T-helper 1 cell treated with Interleukin-12 subunit alpha and Interleukin-12 subunit beta and Interleukin-4 antibody, amounts not matched to agents 30 μg/mL and 1 μg/mL, for 36 hours (primary cell): ENCODE measurements around the gene PLXNB1.
"Not testable (repeated sequence)": the region's sequence is repeated elsewhere in the genome, so short reads cannot be mapped to it uniquely, and the experiment has no call there.

Experiments
- H3K27ac Mint-ChIP-seq: one replicate; pipeline ENCODE4 v1.8.0; 2021; ENCODE audit warnings: mild to moderate bottlenecking, mixed read lengths
- H3K27me3 Mint-ChIP-seq: one replicate; pipeline ENCODE4 v1.8.0; 2021; ENCODE audit warnings: low read depth, mixed read lengths
- H3K36me3 Mint-ChIP-seq: one replicate; pipeline ENCODE4 v1.8.0; 2021; ENCODE audit warnings: low read depth, mixed read lengths
- H3K4me1 Mint-ChIP-seq: one replicate; pipeline ENCODE4 v1.8.0; 2021; ENCODE audit warnings: low read depth, mixed read lengths
- H3K4me3 Mint-ChIP-seq: one replicate; pipeline ENCODE4 v1.8.0; 2021; ENCODE audit warnings: mild to moderate bottlenecking, moderate library complexity, mixed read lengths
- H3K9me3 Mint-ChIP-seq: one replicate; pipeline ENCODE4 v1.8.0; 2021; ENCODE audit warnings: mixed read lengths

The PLXNB1 gene

GRCh38 chr3:48403533-48404439 lies 26.1 kb downstream of the PLXNB1 start:
- H3K4me3 Mint-ChIP-seq, result no peak overlapping the region
- no peaks in the 10 kb centered on the region for H3K27me3 Mint-ChIP-seq
- H3K9me3 Mint-ChIP-seq, result no peaks in the 10 kb centered on the region
- no peaks in the 10 kb centered on the region for H3K36me3 Mint-ChIP-seq
- no peak overlapping the region for H3K27ac Mint-ChIP-seq
- H3K4me1 Mint-ChIP-seq, result peaks cover 2% of the 10 kb centered on the region

GRCh38 chr3:48402907-48403306 lies 27.0 kb downstream of the PLXNB1 start:
- Mint-ChIP-seq H3K4me3 (no peak overlapping the region), H3K36me3 (no peaks in the 10 kb centered on the region), H3K9me3 (no peaks in the 10 kb centered on the region), H3K27ac (no peak overlapping the region), H3K27me3 (no peaks in the 10 kb centered on the region), H3K4me1 (peaks cover 2% of the 10 kb centered on the region)

GRCh38 chr3:48402281-48402732 lies 27.6 kb downstream of the PLXNB1 start:
- H3K27ac Mint-ChIP-seq, result no peak overlapping the region
- no peak overlapping the region for H3K4me3 Mint-ChIP-seq
- H3K9me3 Mint-ChIP-seq, result no peaks in the 10 kb centered on the region
- H3K27me3 Mint-ChIP-seq, result no peaks in the 10 kb centered on the region
- H3K36me3 Mint-ChIP-seq, result no peaks in the 10 kb centered on the region
- peaks cover 2% of the 10 kb centered on the region for H3K4me1 Mint-ChIP-seq

GRCh38 chr3:48401434-48401901 lies 28.4 kb downstream of the PLXNB1 start:
- H3K27ac Mint-ChIP-seq, H3K4me3 Mint-ChIP-seq, H3K36me3 Mint-ChIP-seq, H3K4me1 Mint-ChIP-seq, H3K9me3 Mint-ChIP-seq, H3K27me3 Mint-ChIP-seq: not testable (repeated sequence)

GRCh38 chr3:48400824-48401433 lies 29.0 kb downstream of the PLXNB1 start:
- Mint-ChIP-seq H3K9me3 (no peaks in the 10 kb centered on the region), H3K27me3 (peaks cover under 1% of the 10 kb centered on the region), H3K4me1 (peaks cover 2% of the 10 kb centered on the region), H3K36me3 (no peaks in the 10 kb centered on the region), H3K27ac (no peak overlapping the region), H3K4me3 (no peak overlapping the region)

- H3K36me3 Mint-ChIP-seq, result no peaks in the 10 kb centered on the region
- H3K4me3 Mint-ChIP-seq, result no peak overlapping the region
- H3K9me3 Mint-ChIP-seq, result no peaks in the 10 kb centered on the region
- peaks cover 7% of the 10 kb centered on the region for H3K27me3 Mint-ChIP-seq
- no peak overlapping the region for H3K27ac Mint-ChIP-seq
- peaks cover 2% of the 10 kb centered on the region for H3K4me1 Mint-ChIP-seq
Observed at GRCh38 chr3:48399387-48400172, 30.3 kb downstream of the PLXNB1 start.

- Mint-ChIP-seq H3K4me3 (no peak overlapping the region), H3K4me1 (peaks cover 2% of the 10 kb centered on the region), H3K9me3 (no peaks in the 10 kb centered on the region), H3K27me3 (peaks cover 7% of the 10 kb centered on the region), H3K27ac (no peak overlapping the region), H3K36me3 (no peaks in the 10 kb centered on the region)
Observed at GRCh38 chr3:48398701-48399386, 31.0 kb downstream of the PLXNB1 start.

- H3K27me3 Mint-ChIP-seq, result peaks cover 7% of the 10 kb centered on the region
- H3K9me3 Mint-ChIP-seq, result no peaks in the 10 kb centered on the region
- peaks cover 2% of the 10 kb centered on the region for H3K4me1 Mint-ChIP-seq
- H3K4me3 Mint-ChIP-seq, result no peak overlapping the region
- H3K27ac Mint-ChIP-seq, result no peak overlapping the region
- H3K36me3 Mint-ChIP-seq, result no peaks in the 10 kb centered on the region
Observed at GRCh38 chr3:48397767-48398681, 31.9 kb downstream of the PLXNB1 start.

GRCh38 chr3:48395714-48396113 lies 34.2 kb downstream of the PLXNB1 start:
- Mint-ChIP-seq H3K27me3 (peaks cover 16% of the 10 kb centered on the region), H3K4me3 (no peak overlapping the region), H3K4me1 (no peaks in the 10 kb centered on the region), H3K36me3 (no peaks in the 10 kb centered on the region), H3K27ac (no peak overlapping the region), H3K9me3 (no peaks in the 10 kb centered on the region)

GRCh38 chr3:48394391-48394790 lies 35.5 kb downstream of the PLXNB1 start:
- no peaks in the 10 kb centered on the region for H3K36me3 Mint-ChIP-seq
- H3K4me3 Mint-ChIP-seq, result no peak overlapping the region
- no peak overlapping the region for H3K27ac Mint-ChIP-seq
- H3K9me3 Mint-ChIP-seq, result no peaks in the 10 kb centered on the region
- peaks cover 16% of the 10 kb centered on the region for H3K27me3 Mint-ChIP-seq
- no peaks in the 10 kb centered on the region for H3K4me1 Mint-ChIP-seq

GRCh38 chr3:48388966-48389365 lies 40.9 kb downstream of the PLXNB1 start:
- no peaks in the 10 kb centered on the region for H3K4me1 Mint-ChIP-seq
- H3K27ac Mint-ChIP-seq, result no peak overlapping the region
- H3K4me3 Mint-ChIP-seq, result no peak overlapping the region
- H3K27me3 Mint-ChIP-seq, result peaks cover 50% of the 10 kb centered on the region
- no peaks in the 10 kb centered on the region for H3K9me3 Mint-ChIP-seq
- H3K36me3 Mint-ChIP-seq, result no peaks in the 10 kb centered on the region

GRCh38 chr3:48387634-48388033 lies 42.3 kb downstream of the PLXNB1 start:
- Mint-ChIP-seq H3K4me3 (no peak overlapping the region), H3K4me1 (no peaks in the 10 kb centered on the region), H3K36me3 (no peaks in the 10 kb centered on the region), H3K27ac (no peak overlapping the region), H3K9me3 (no peaks in the 10 kb centered on the region), H3K27me3 (peaks cover 59% of the 10 kb centered on the region)

- Mint-ChIP-seq H3K27me3 (peaks cover 3% of the 10 kb centered on the region), H3K27ac (no peak overlapping the region), H3K4me1 (no peaks in the 10 kb centered on the region), H3K9me3 (no peaks in the 10 kb centered on the region), H3K4me3 (no peak overlapping the region), H3K36me3 (no peaks in the 10 kb centered on the region)
Observed at GRCh38 chr3:48372862-48373435, 56.9 kb downstream of the PLXNB1 start.
